ENCODE data around the gene BPIFB6. TPM values are rescaled to one million over a fixed set of nuclear protein-coding genes. Genes with fewer than 3 reads are reported as not detected.

BPIFB6 gene, protein sequence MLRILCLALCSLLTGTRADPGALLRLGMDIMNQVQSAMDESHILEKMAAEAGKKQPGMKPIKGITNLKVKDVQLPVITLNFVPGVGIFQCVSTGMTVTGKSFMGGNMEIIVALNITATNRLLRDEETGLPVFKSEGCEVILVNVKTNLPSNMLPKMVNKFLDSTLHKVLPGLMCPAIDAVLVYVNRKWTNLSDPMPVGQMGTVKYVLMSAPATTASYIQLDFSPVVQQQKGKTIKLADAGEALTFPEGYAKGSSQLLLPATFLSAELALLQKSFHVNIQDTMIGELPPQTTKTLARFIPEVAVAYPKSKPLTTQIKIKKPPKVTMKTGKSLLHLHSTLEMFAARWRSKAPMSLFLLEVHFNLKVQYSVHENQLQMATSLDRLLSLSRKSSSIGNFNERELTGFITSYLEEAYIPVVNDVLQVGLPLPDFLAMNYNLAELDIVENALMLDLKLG
- total RNA-seq, result not detected in 2 replicates
- polyA plus RNA-seq, result not detected in 2 replicates
- polyA plus RNA-seq (2011; cell fraction: cytosol; rRNA removed), result not detected in 2 replicates
- polyA plus RNA-seq (2011; cell fraction: nucleus; rRNA removed), result not detected in 2 replicates
- polyA plus RNA-seq (2012), result not detected in 2 replicates
- not detected in 2 replicates for polyA minus RNA-seq
- not detected for polyA minus RNA-seq (2011; cell fraction: cytosol; rRNA and poly(A)+ RNA removed)
- not detected in 2 replicates for polyA minus RNA-seq (2011; cell fraction: nucleus; rRNA and poly(A)+ RNA removed)
- not detected for Bru-seq, nascent RNA
- BruChase-seq, experiment 1, labeled RNA remaining after a 6-hour chase, result not detected
- BruChase-seq, experiment 2, labeled RNA remaining after a 2-hour chase, result not detected
- long read RNA-seq, result 0 reads

GRCh38 chr20:33031531-33031930 is at the start of gene BPIFB6:
TSS of gene BPIFB6 (plus strand) at chr20:33031648. CDS start at chr20:33031648, 0 bp downstream.
- no peak for TF ChIP-seq POLR2A (IDR thresholded peaks at IDR 0.05; ENCODE audit: low read depth, low read length)
- TF ChIP-seq POLR2AphosphoS5 (IDR thresholded peaks at IDR 0.05; ENCODE audit: insufficient read depth, low read depth, low read length), result no peak
- TF ChIP-seq MAX (IDR thresholded peaks at IDR 0.05; ENCODE audit: insufficient read depth, insufficient read length), result no peak
- no peak for TF ChIP-seq JUN (IDR thresholded peaks at IDR 0.05; ENCODE audit: borderline replicate concordance, insufficient read depth, insufficient read length, low read depth)
- TF ChIP-seq FOS (IDR thresholded peaks at IDR 0.05; ENCODE audit: borderline replicate concordance, insufficient read depth, low read length), result no peak
- TF ChIP-seq CTCF (IDR thresholded peaks at IDR 0.05; ENCODE audit: extremely low read depth in 1 of 2, insufficient read depth in 1 of 2, low read depth in 1 of 2, low read length in 2 of 2), result no peak
- TF ChIP-seq EZH2 (IDR thresholded peaks at IDR 0.05; ENCODE audit: borderline replicate concordance, low read depth, low read length, severe bottlenecking), result no peak
- TF ChIP-seq GATA2 (IDR thresholded peaks at IDR 0.05; ENCODE audit: insufficient read depth, insufficient read length, low read depth, low read length), result no peak
- TF ChIP-seq MYC (IDR thresholded peaks at IDR 0.05; ENCODE audit: low read depth, low read length), result no peak
- DNase-seq (ENCODE audit: low read depth, low spot score) (no peak), FAIRE-seq (no peak)
- no peak within 1 kb of the TSS for H3K9ac ChIP-seq (replicated peaks; ENCODE audit: extremely low read depth, insufficient read depth, low read length)
- H3K4me2 ChIP-seq (ENCODE audit: insufficient read depth, low read length), result no peak within 1 kb of the TSS
- H3K79me2 ChIP-seq (ENCODE audit: control insufficient read depth, insufficient read depth, low read length), result no peaks in the 10 kb centered on the region
- H3K36me3 ChIP-seq (ENCODE audit: control insufficient read depth in 2 of 2, extremely low read depth in 1 of 2, insufficient read depth in 2 of 2, low read length in 2 of 2), result no peaks in the 10 kb centered on the region
- no peak within 1 kb of the TSS for H2AFZ ChIP-seq (ENCODE audit: low read depth, low read length)
- intact Hi-C loops (cut with micrococcal nuclease), result no loop called here
- no peaks in the 10 kb centered on the region for H4K20me1 ChIP-seq (replicated peaks; ENCODE audit: control insufficient read depth, extremely low read depth, insufficient read depth, low read length)
- H3K9me3 ChIP-seq (replicated peaks; ENCODE audit: control insufficient read depth, insufficient read depth, low read length), result no peaks in the 10 kb centered on the region
- H3K9me1 ChIP-seq (replicated peaks; ENCODE audit: control insufficient read depth, extremely low read depth, insufficient read depth, low read length), result no peaks in the 10 kb centered on the region
- BruUV-seq (replicated peaks), result no TSS peak
- dilution Hi-C loops (cut with MboI; ENCODE audit: extremely low pct_ligation_motif_present, low sequenced_read_pairs), result no loop called here
- POLR2A ChIA-PET, result no interaction called here
- H3K4me1 ChIP-seq (ENCODE audit: control insufficient read depth, extremely low read depth, insufficient read depth, low read length), result no peaks in the 10 kb centered on the region
- H3K27me3 ChIP-seq (ENCODE audit: control insufficient read depth in 2 of 2, insufficient read depth in 2 of 2, low read length in 2 of 2), result no peaks in the 10 kb centered on the region
- CTCF ChIA-PET, result no interaction called here
- H3K27ac ChIP-seq (ENCODE audit: insufficient read depth, low read depth, low read length), result no peak within 1 kb of the TSS
- no peak within 1 kb of the TSS for H3K4me3 ChIP-seq (replicated peaks in 1 of 3; ENCODE audit: insufficient read depth in 1 of 3, low read depth in 1 of 3, low read length in 3 of 3)

Measured in endothelial cell of umbilical vein (primary cell).